GM12878 (cell line): ENCODE results near the gene S1PR4. TPM values are rescaled to one million over a fixed set of nuclear protein-coding genes. Genes with fewer than 3 reads are reported as not detected.

Experiments
- ATAC-seq: fragments of 200-7000 bp; cut with Tn5 transposase; 3 replicates; pipeline ENCODE4 v1.9.1; 2020; ENCODE audit warnings: mild to moderate bottlenecking, moderate library complexity
- BruUV-seq: library from RNA; stranded (reverse); fragments of 400-500 nt; replicated peaks from 2 replicates; lab custom pipeline; 2021; lab: Mats Ljungman, UMichigan
- CTCF ChIA-PET: fragments of 300-600 bp; sonication (Branson Sonifier 250); formaldehyde crosslinking; extraction: SDS; loops from one replicate; lab custom pipeline; 2021; ENCODE audit warnings: inconsistent platforms; lab: Yijun Ruan, JAX
- POLR2A ChIA-PET: fragments of 350-600 bp; formaldehyde crosslinking; extraction: SDS; loops from one replicate; lab custom pipeline; 2021; ENCODE audit warnings: inconsistent platforms; lab: Charles Lee
- RAD21 ChIA-PET: fragments of 300-600 bp; sonication (Branson Sonifier 250); formaldehyde crosslinking; loops from one replicate; lab custom pipeline; 2023; ENCODE audit warnings: antibody characterized with exemption; ENCODE audit not compliant: unreplicated experiment; lab: Charles Lee
- SMC1A ChIA-PET: fragments of 300-600 bp; sonication (Branson Sonifier 250); formaldehyde crosslinking; loops from one replicate; lab custom pipeline; 2023; ENCODE audit not compliant: unreplicated experiment, uncharacterized antibody; lab: Charles Lee
- DNase-seq: peaks from one replicate; pipeline ENCODE4 v3.0.0-alpha.2; 2011; ENCODE audit warnings: low read depth, low spot score
- FAIRE-seq: peaks from 3 replicates; lab custom pipeline; 2011; peaks lifted over from hg19 to GRCh38; lab: Jason Lieb, UNC
- H2AFZ ChIP-seq: 2 replicates; pipeline ENCODE4 v1.6.0; 2011; ENCODE audit warnings: low read depth, low read length, control low read depth; ENCODE audit not compliant: control insufficient read depth
- H3K27ac ChIP-seq: 2 replicates; pipeline ENCODE4 v1.5.1; 2011; ENCODE audit warnings: control low read depth; ENCODE audit not compliant: control insufficient read depth, insufficient read depth
- H3K27me3 ChIP-seq, 2 experiments: replicated peaks in 1 of 2; 2 replicates each; pipeline versions ENCODE4 v1.6.0 to v1.6.1; 2011; ENCODE audit warnings: low read length in 1 of 2; ENCODE audit not compliant: control insufficient read depth in 2 of 2, insufficient read depth in 2 of 2
- H3K36me3 ChIP-seq, 2 experiments: 2 replicates each; pipeline ENCODE4 v1.5.1; 2011; ENCODE audit warnings: low read length in 1 of 2; ENCODE audit not compliant: control insufficient read depth in 2 of 2, insufficient read depth in 2 of 2
- H3K4me1 ChIP-seq: 2 replicates; pipeline ENCODE4 v1.6.1; 2011; ENCODE audit warnings: mild to moderate bottlenecking, low read length, moderate library complexity, mixed read lengths; ENCODE audit not compliant: control insufficient read depth, insufficient read depth
- H3K4me2 ChIP-seq: 2 replicates; pipeline ENCODE4 v1.6.0; 2011; ENCODE audit warnings: control low read depth; ENCODE audit not compliant: control insufficient read depth, insufficient read depth
- H3K4me3 ChIP-seq: fragments of 200-600 bp; sonication (generic); 2 replicates; pipeline ENCODE4 v1.5.1; 2016
- H3K79me2 ChIP-seq: 2 replicates; pipeline ENCODE4 v1.6.0; 2011; ENCODE audit warnings: low read length; ENCODE audit not compliant: control insufficient read depth, insufficient read depth
- H3K9ac ChIP-seq: 2 replicates; pipeline ENCODE4 v1.8.0; 2011; ENCODE audit warnings: low read length, control low read depth, mixed read lengths; ENCODE audit not compliant: control insufficient read depth, insufficient read depth
- H3K9me3 ChIP-seq: replicated peaks from 3 replicates; pipeline ENCODE4 v1.5.1; 2011; ENCODE audit warnings: mild to moderate bottlenecking, low read length; ENCODE audit not compliant: control insufficient read depth, insufficient read depth
- H4K20me1 ChIP-seq: 2 replicates; pipeline ENCODE4 v1.6.0; 2011; ENCODE audit not compliant: control insufficient read depth, insufficient read depth
- EGR1 ChIP-seq, 2 experiments: IDR thresholded peaks; 1 replicate in 1 of 2; 2 replicates in 1 of 2; pipeline ENCODE4 v1.6.1; 2011 to 2012; ENCODE audit warnings: low read depth in 2 of 2, low read length in 2 of 2, borderline replicate concordance in 1 of 2, mild to moderate bottlenecking in 1 of 2, moderate library complexity in 1 of 2
- WGBS: methylation state at CpG from one replicate; pipeline ENCODE4 v1.1.6; 2016; ENCODE audit warnings: low lambda C conversion rate; ENCODE audit not compliant: insufficient replicate concordance, insufficient coverage; ENCODE audit errors: missing lambda C conversion rate; 5-methylcytosine and 5-hydroxymethylcytosine counted together
- in situ Hi-C: fragments of 300-500 bp; cut with MboI; formaldehyde crosslinking; loops from 9 replicates; pipeline ENCODE4 v1.14.3; 2018; ENCODE audit warnings: mixed read lengths
- intact Hi-C: fragments of 100-400 bp; cut with micrococcal nuclease; formaldehyde crosslinking; loops from one replicate; pipeline ENCODE4 v1.14.2; 2022; ENCODE audit not compliant: unreplicated experiment
- polyA plus RNA-seq, 11 experiments: library from polyadenylated mRNA; depleted of rRNA in 4 of 11; unstranded in 6 of 11; stranded (reverse) in 5 of 11; fragments of >200 nt; fragmentation: Nextera tagmentation in 4 of 11; fragmentation: Illumina TruSeq in 1 of 11; extraction: Ambion mirVana in 4 of 11; extraction: Trizol in 1 of 11; gene quantifications; 1 replicate in 1 of 11; 2 replicates in 10 of 11; pipeline versions ENCODE4 v1.2.1 to v1.2.3, GENCODE V29; 2011 to 2016; ENCODE audit warnings: inconsistent platforms in 2 of 11, missing spikeins in 2 of 11, low read depth in 1 of 11
- total RNA-seq, 4 experiments: library from RNA; depleted of rRNA in 3 of 4; stranded (reverse); fragments of >200 nt in 3 of 4; fragmentation: Illumina TruSeq in 1 of 4; extraction: Trizol in 1 of 4; gene quantifications; 2 replicates each; pipeline versions ENCODE4 v1.2.1 to v1.2.3, GENCODE V29; 2013 to 2021
- TF ChIP-seq, protein P1 (sequence below): IDR thresholded peaks from 2 replicates; pipeline ENCODE4 v1.6.1; 2011; ENCODE audit warnings: borderline replicate concordance, low read depth, mild to moderate bottlenecking, moderate library complexity, mixed read lengths, low read length; ENCODE audit not compliant: insufficient read depth; ENCODE audit errors: extremely low read length

Gene S1PR4
- total and polyA plus RNA-seq, 10 of the 15 experiments (the other 5 are each of a cell fraction or from before 2014, with no cell fraction given) = 0.19 to 57.7 (median 32.4) TPM; not detected in 1

DNA sequence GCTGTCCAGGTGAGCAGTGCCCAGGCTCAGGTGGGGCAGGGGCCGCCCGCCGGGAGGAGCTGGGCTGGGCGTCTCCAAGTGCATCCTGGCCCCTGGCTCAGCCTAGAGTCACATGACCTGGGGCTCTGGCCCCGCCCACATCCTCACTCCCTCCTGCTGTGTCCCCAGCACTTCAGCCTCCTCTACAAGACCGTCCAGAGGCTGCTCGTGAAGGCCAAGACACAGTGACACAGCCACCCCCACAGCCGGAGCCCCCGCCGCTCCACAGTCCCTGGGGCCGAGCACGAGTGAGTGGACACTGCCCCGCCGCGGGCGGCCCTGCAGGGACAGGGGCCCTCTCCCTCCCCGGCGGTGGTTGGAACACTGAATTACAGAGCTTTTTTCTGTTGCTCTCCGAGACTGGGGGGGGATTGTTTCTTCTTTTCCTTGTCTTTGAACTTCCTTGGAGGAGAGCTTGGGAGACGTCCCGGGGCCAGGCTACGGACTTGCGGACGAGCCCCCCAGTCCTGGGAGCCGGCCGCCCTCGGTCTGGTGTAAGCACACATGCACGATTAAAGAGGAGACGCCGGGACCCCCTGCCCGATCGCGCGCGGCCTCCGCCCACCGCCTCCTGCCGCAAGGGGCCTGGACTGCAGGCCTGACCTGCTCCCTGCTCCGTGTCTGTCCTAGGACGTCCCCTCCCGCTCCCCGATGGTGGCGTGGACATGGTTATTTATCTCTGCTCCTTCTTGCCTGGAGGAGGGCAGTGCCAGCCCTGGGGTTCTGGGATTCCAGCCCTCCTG is 29.1 kb downstream of the S1PR4 start:
- no peaks in the 10 kb centered on the region for H3K79me2 ChIP-seq
- no peak overlapping the region for H3K9ac ChIP-seq
- no peaks in the 10 kb centered on the region for H3K4me1 ChIP-seq
- in situ Hi-C loops (no loop called here), intact Hi-C loops (no loop called here)
- no peaks in the 10 kb centered on the region for H3K9me3 ChIP-seq
- ATAC-seq (no peak), DNase-seq (no peak), FAIRE-seq (no peak)
- ChIA-PET POLR2A (interaction anchor here (0.6 kb wide), 1 partner anchor 38 kb away, joined by 3 read pairs; no protein-coding TSS in a partner anchor), CTCF (no interaction called here), SMC1A (no interaction called here), RAD21 (no interaction called here)
- H2AFZ ChIP-seq = no peak overlapping the region
- no peak overlapping the region for H3K27ac ChIP-seq
- H3K4me2 ChIP-seq = no peak overlapping the region
- H3K4me3 ChIP-seq = no peak overlapping the region
- H3K27me3 ChIP-seq = no peaks in the 10 kb centered on the region
- TSS peak; percentile 42 for BruUV-seq
- H3K36me3 ChIP-seq = peaks cover 0 to 12% of the 10 kb centered on the region in 2 experiments; a peak in 2 of 4 replicates
- no peak for TF ChIP-seq EGR1 (IDR thresholded peaks at IDR 0.05; ENCODE audit: borderline replicate concordance in 1 of 2, low read depth in 2 of 2, low read length in 2 of 2)
- TF ChIP-seq, protein P1, sequence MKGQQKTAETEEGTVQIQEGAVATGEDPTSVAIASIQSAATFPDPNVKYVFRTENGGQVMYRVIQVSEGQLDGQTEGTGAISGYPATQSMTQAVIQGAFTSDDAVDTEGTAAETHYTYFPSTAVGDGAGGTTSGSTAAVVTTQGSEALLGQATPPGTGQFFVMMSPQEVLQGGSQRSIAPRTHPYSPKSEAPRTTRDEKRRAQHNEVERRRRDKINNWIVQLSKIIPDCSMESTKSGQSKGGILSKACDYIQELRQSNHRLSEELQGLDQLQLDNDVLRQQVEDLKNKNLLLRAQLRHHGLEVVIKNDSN = peak; percentile 50
- H4K20me1 ChIP-seq = no peaks in the 10 kb centered on the region
- WGBS = 92% methylated on average over 43 of the region's 43 CpGs
